Glomerular visceral epithelial cell (primary cell): Measurements from ENCODE around the gene DNAH6.
A peak's percentile ranks its signal among the peaks of the same experiment; 100 is the strongest.

Source experiments
- DNase-seq: peaks from one replicate; pipeline ENCODE4 v3.0.0-alpha.2; 2016; ENCODE audit errors: extremely low spot score

DNAH6 gene

GRCh38 chr2:84801811-84802210, 285.5 kb downstream of the DNAH6 start:
- no peak for DNase-seq

- DNase-seq = no peak
These were observed 289.1 kb downstream of the DNAH6 start for GRCh38 chr2:84805250-84805958.

GRCh38 chr2:84807063-84807485, 290.8 kb downstream of the DNAH6 start:
- peak; percentile 88 for DNase-seq

GRCh38 chr2:84808279-84808678, 292.0 kb downstream of the DNAH6 start:
- no peak for DNase-seq

- DNase-seq = no peak
These were observed 295.6 kb downstream of the DNAH6 start for GRCh38 chr2:84811839-84812431.

- no peak for DNase-seq
These were observed 298.8 kb downstream of the DNAH6 start for GRCh38 chr2:84815146-84815545.

GRCh38 chr2:84816426-84817026, 300.2 kb downstream of the DNAH6 start:
- DNase-seq = no peak

GRCh38 chr2:84817239-84817655, 300.9 kb downstream of the DNAH6 start:
- DNase-seq = no peak

- DNase-seq = no peak
These were observed 305.5 kb downstream of the DNAH6 start for GRCh38 chr2:84821806-84822205.

- no peak for DNase-seq
These were observed 306.9 kb downstream of the DNAH6 start for GRCh38 chr2:84823229-84823628.

GRCh38 chr2:84823788-84824187, 307.5 kb downstream of the DNAH6 start:
- no peak for DNase-seq

- no peak for DNase-seq
These were observed 311.8 kb downstream of the DNAH6 start for GRCh38 chr2:84827978-84828575.

- no peak for DNase-seq
These were observed 313.4 kb downstream of the DNAH6 start for GRCh38 chr2:84829693-84830092.

- DNase-seq = peak; percentile 8
These were observed 313.8 kb downstream of the DNAH6 start for GRCh38 chr2:84830095-84830494.

GRCh38 chr2:84830758-84831500, 314.6 kb downstream of the DNAH6 start:
- DNase-seq = no peak

- DNase-seq = peak; percentile 8
These were observed 316.6 kb downstream of the DNAH6 start for GRCh38 chr2:84832772-84833461.

- DNase-seq = no peak
These were observed 317.3 kb downstream of the DNAH6 start for GRCh38 chr2:84833481-84834150.

- DNase-seq = no peak
These were observed 319.9 kb downstream of the DNAH6 start for GRCh38 chr2:84836215-84836614.

GRCh38 chr2:84838434-84839145, 322.3 kb downstream of the DNAH6 start:
- no peak for DNase-seq

- DNase-seq = no peak
These were observed 323.6 kb downstream of the DNAH6 start for GRCh38 chr2:84839851-84840250.
